ENCODE results near the gene CD93.

CD93 gene

DNA sequence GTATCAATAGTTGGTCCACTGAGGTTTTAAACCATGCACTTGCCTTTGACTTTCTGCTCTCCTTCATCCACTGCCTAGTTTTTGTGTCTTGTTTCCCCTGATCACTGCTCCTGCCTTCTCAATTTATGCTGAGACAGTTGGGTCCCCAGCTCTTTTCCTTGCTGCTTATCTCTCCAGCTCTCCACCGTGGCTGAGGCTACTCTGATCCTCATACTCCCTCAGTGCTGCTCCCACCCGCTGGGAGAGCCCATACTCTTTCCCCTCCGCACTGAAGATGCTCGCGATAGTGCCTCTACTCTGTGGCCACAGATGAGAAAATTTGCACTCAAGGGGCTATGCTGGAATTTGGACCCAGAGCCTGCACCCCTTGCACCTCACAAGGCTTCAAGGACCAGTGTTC, 33.2 kb downstream of the CD93 start:
- DNase-seq: no peak

DNA sequence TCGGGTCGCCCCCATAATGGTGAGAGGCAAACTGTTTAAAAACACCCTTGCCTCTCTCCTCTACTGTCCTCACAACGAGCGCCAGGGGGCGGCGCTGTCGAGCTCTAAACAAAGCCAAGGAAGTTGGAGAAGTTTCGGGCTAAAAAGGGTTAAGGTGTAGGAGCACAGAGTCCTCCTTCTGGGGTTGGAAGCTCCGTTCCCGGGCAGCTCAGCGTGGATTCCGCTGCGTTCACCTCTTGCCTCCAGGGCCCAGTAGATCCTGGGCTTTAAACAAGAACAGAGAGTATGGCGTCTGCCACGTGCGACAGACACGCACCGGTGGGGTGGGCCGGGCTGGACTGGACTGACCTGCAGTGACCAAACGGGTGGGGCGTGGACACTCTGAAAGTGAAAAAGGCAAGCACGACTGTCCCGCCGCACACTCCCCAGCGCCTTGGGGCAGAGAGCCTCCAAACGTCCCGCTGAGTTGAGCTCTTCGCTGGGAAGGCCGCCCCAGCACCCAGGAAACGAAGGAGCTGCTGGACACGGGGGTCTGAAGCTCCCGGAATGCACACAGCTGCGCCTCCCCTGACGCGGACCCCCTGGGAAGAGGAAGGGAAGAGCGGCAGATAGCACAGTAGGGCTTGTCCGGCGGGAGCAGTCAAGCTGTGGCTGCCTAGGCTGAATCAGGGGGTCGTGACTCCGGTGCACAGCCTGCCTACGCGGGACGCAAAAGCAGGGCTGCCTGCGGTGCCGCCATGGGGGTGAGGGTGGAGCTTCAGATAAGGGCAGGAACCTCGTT, 35.1 kb downstream of the CD93 start:
- DNase-seq: no peak

DNA sequence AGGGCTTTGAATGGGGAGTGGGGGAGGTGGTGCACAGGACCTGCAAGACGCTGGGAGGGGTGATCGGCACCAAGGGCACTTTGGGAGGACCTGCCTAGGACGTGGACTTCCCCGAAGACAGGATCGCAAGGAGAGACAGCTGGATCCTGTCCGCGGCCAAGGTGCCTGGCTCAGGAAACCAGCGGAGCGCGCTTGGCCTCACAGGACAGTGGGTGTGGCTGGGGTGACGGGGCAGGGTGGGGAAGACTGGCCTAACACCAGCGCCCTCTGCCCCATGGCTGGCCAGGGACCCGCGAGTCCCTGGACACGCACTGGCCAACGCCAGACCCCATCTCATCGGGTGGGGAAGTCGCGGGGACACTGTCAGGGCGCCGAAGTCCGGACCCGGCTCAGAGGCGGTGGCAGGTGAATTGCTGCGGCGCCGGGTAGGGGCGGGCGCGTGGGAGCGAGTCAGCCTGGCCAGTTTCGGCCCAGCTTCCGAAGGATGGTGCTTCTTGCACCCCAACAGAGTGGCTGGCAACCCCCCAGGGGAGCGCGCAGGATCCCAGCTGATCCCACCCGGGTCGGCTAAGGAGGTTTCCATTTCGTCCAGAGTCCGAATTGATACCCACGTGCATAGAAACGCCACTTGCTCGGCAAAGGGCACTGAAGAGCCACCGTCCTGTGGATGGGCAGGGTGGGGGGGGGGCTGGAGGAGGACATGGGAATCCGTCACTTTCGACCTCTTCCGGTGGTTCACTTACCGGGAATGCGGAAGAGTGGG, 35.9 kb downstream of the CD93 start:
- DNase-seq: no peak

- no peak for DNase-seq
These were observed 36.7 kb downstream of the CD93 start, which contains the start of gene THBD for GRCh38 chr20:23049201-23050075. THBD (minus strand) TSS chr20:23049672; CDS start chr20:23049504, 168 bp downstream.

DNA sequence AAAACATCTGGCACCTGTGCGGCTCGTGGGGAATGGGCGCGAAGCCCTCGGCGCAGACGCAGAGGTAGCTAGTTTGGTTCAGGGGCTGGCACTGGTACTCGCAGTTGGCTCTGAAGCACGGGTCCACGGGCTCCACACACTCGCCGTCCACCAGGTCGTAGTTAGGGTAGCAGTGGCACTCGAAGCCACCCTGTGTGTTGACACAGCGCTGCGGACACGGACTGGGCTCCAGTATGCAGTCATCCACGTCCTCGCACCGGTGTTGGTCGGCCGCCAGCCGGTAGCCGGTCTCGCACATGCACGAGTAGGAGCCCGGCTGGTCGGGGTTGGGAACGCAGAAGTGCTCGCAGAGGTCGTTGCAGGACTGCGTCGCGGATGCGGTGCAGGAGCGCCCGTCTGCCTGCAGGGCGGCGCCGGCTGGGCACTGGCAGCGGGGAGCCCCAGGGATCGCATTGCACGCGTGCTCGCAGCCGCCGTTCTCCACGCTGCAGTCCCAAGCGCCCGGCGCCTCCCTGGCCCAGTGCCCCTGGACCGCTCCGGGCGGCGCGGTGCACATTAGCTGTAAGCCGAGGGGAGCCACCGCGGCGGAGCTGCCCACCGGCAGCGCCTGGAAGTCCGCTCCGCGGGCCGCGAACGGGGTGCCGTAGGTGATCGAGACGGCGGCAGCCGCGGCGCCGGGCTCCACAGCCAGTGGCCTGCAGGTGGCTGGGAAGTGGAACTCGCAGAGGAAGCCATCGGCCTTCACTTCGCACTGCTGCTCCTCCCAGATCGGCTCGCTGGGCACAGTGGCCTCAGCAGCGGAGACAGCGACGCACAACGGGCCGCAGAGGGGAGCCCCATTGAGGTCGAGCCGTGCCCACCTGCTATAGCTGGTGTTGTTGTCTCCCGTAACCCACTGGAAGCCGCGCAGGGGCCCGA, 37.6 kb downstream of the CD93 start:
- no peak for DNase-seq

DNA sequence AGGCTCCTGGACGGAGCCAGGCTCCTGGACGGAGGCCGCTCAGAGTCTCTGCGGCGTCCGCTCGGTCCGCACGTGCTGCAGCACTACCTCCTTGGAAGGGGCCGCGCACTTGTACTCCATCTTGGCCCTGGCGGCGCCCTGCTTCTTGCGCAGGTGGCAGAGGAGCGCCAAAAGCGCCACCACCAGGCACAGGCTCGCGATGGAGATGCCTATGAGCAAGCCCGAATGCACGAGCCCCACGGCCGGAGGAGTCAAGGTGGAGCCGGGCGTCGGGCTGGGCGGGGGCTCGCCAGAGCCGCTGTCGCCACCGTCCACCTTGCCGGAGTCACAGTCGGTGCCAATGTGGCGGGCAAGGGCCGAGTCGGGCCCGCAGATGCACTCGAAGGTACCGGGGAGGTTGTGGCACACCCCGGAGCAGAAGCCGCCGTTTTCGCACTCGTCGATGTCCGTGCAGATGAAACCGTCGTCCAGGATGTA, 38.3 kb downstream of the CD93 start:
- no peak for DNase-seq

GRCh38 chr20:23047001-23047737, 39.0 kb downstream of the CD93 start:
- DNase-seq: no peak

- no peak for DNase-seq
These were observed 39.7 kb downstream of the CD93 start for GRCh38 chr20:23046431-23046830.

GRCh38 chr20:23043376-23043775, 42.7 kb downstream of the CD93 start:
- no peak for DNase-seq

GRCh38 chr20:23042270-23042669, 43.9 kb downstream of the CD93 start:
- no peak for DNase-seq

DNA sequence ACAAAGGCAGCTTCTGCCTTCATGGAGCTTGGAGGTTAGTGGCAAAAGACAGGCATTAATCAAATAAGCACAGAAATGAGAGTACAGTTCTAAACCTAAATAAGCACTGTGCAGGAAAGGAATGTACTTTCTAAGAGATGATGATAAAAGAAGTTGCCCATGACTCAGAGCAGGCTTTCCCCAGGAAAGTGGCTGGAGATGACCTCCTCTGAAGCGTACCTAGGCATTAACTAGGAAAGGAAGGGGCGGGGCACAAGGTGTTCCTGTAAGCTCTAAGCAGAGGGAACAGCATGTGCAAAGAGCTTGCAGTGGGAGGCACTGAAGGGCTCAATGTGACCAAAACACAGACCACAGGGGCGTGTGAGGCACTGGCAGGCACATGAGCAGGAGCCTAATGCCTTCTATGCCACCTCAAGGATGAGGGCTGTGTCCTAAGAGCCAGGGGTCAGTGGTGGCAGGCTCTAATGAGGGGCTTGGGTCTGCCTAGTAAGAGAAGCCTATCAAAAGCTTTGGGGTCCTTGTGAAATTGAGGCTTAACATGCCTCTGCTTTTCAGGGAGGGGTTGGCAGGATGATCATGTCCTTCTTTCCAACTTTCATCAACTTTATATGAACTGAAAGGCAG, 46.1 kb downstream of the CD93 start:
- no peak for DNase-seq

- no peak for DNase-seq
These were observed 46.8 kb downstream of the CD93 start for GRCh38 chr20:23039136-23039875.

GRCh38 chr20:23037017-23037481, 49.1 kb downstream of the CD93 start:
- DNase-seq: no peak

- no peak for DNase-seq
These were observed 49.8 kb downstream of the CD93 start for GRCh38 chr20:23036371-23036770.

DNA sequence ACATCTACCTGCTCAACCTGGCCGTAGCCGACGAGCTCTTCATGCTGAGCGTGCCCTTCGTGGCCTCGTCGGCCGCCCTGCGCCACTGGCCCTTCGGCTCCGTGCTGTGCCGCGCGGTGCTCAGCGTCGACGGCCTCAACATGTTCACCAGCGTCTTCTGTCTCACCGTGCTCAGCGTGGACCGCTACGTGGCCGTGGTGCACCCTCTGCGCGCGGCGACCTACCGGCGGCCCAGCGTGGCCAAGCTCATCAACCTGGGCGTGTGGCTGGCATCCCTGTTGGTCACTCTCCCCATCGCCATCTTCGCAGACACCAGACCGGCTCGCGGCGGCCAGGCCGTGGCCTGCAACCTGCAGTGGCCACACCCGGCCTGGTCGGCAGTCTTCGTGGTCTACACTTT, 50.4 kb downstream of the CD93 start:
- DNase-seq: no peak

DNA sequence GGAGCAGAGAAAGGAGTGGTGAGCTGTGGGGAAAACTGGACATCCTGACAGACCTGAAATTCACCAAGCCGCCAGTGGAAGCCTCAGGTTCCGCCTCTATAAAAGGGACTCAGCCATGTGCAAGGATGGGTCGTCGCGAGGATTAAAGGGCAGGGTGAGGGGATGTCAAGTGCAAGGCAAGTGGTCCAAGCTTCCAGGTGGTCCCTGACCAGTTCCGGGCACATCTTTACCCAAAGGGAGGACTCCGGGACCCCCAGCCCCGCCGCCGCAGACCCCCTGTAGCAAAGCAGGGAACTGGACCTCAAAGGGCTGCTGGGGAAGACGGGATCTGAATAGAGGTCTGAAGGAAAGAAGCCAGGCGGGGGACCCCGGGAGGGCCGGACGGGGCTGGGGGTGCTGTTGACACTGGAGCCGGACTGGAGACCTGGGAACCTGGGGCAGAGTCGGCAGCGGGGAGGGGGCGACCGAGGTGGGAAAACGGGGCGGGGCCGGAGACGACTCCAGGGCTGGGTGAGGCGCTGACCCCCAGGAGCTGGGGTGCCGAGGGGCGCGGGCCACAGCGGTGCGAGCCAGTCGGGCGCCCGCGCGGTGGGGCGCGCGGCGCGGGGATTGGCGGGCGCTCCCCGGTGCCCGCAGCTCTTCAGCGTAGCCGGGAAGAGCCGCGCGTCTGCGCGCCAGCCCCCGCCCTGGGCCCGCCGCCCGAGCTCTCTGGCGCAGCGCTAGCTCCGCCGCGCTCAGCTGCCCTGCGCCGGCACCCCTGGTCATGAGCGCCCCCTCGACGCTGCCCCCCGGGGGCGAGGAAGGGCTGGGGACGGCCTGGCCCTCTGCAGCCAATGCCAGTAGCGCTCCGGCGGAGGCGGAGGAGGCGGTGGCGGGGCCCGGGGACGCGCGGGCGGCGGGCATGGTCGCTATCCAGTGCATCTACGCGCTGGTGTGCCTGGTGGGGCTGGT, 51.1 kb downstream of the CD93 start, which contains the start of gene SSTR4:
Gene SSTR4 (plus strand): TSS at position 592 of the 951 bp plus-strand sequence. CDS start 172 bp downstream, at position 764.
- DNase-seq: no peak

- DNase-seq: no peak
These were observed 52.2 kb downstream of the CD93 start for GRCh38 chr20:23033918-23034317.

DNA sequence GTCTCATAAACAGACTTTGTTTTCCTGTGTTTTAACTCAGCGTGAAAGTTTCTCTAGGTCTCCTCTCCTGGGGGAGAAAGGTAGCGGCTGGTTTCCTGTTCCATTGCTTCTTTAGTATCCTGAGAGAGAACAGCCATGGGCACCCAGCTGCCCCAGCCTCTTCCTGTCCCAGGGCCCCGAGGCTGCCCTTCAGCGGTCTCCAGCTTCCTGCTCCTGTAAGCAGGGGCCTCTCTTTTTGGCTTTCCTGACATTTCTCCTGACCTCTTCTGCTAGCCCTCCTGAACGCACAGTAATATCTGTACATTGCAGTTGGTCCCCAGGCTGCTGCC, 53.4 kb downstream of the CD93 start:
- DNase-seq: no peak
